Purkinje cell (primary cell): ENCODE data around the gene PANK3. TPM values are rescaled to one million over a fixed set of nuclear protein-coding genes. Genes with fewer than 3 reads are reported as not detected.

Source experiments
- polyA plus RNA-seq: library from polyadenylated mRNA; unstranded; fragments of >200 nt; fragmentation: Nextera tagmentation; gene quantifications from 2 replicates; pipeline ENCODE4 v1.2.1, GENCODE V29; 2014

PANK3 gene
- polyA plus RNA-seq = 17.4 and 17.7 TPM in 2 replicates

GRCh38 chr5:168578538-168579487, at the start of gene PANK3:
Gene PANK3 (minus strand): TSS chr5:168579368. CDS start chr5:168579283, 85 bp downstream.

GRCh38 chr5:168528521-168529373, 50.4 kb downstream of the PANK3 start, which contains the start of gene FBLL1:
Gene FBLL1 (plus strand): TSS chr5:168529305. CDS start chr5:168529505, 200 bp downstream.

Other genes with a start within 250 kb of the PANK3 start
- gene RARS1, start 92.9 kb downstream of the PANK3 start, polyA plus RNA-seq = 59.3 and 61.2 TPM in 2 replicates
- gene FBLL1, start 50.1 kb downstream of the PANK3 start, polyA plus RNA-seq = 7.6 and 8.4 TPM in 2 replicates